Measurements from ENCODE around the gene NAXD. TPM values are rescaled to one million over a fixed set of nuclear protein-coding genes. Genes with fewer than 3 reads are reported as not detected.
"Not testable (repeated sequence)": the region's sequence is repeated elsewhere in the genome, so short reads cannot be mapped to it uniquely, and the experiment has no call there.

NAXD gene
- total RNA-seq, 1 donor from 2014 or later, result 35.0 TPM

- Mint-ChIP-seq H3K9me3 (peaks cover 17% of the 10 kb centered on the region), H3K4me3 (no peak overlapping the region), H3K36me3 (ENCODE audit: low read depth) (peaks cover 47% of the 10 kb centered on the region), H3K27ac (ENCODE audit: unreplicated experiment) (no peak overlapping the region), H3K4me1 (no peaks in the 10 kb centered on the region), H3K27me3 (ENCODE audit: low read depth) (no peaks in the 10 kb centered on the region)
- TF ChIP-seq, protein P1, sequence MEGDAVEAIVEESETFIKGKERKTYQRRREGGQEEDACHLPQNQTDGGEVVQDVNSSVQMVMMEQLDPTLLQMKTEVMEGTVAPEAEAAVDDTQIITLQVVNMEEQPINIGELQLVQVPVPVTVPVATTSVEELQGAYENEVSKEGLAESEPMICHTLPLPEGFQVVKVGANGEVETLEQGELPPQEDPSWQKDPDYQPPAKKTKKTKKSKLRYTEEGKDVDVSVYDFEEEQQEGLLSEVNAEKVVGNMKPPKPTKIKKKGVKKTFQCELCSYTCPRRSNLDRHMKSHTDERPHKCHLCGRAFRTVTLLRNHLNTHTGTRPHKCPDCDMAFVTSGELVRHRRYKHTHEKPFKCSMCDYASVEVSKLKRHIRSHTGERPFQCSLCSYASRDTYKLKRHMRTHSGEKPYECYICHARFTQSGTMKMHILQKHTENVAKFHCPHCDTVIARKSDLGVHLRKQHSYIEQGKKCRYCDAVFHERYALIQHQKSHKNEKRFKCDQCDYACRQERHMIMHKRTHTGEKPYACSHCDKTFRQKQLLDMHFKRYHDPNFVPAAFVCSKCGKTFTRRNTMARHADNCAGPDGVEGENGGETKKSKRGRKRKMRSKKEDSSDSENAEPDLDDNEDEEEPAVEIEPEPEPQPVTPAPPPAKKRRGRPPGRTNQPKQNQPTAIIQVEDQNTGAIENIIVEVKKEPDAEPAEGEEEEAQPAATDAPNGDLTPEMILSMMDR (conservative IDR thresholded peaks at IDR 0.05), result no peak
- no peak for DNase-seq (ENCODE audit: low read depth, low spot score)
Measured at GRCh38 chr13:110657196-110657595, 41.9 kb downstream of the NAXD start.

- not testable (repeated sequence) for H3K27ac Mint-ChIP-seq (ENCODE audit: unreplicated experiment); H3K4me1 Mint-ChIP-seq; DNase-seq (ENCODE audit: low read depth, low spot score); H3K4me3 Mint-ChIP-seq; H3K27me3 Mint-ChIP-seq (ENCODE audit: low read depth)
- peaks cover 59% of the 10 kb centered on the region for H3K36me3 Mint-ChIP-seq (ENCODE audit: low read depth)
- H3K9me3 Mint-ChIP-seq, result peaks cover 21% of the 10 kb centered on the region
Measured at GRCh38 chr13:110658218-110658911, 43.0 kb downstream of the NAXD start.

- DNase-seq (ENCODE audit: low read depth, low spot score), result no peak
- Mint-ChIP-seq H3K27me3 (ENCODE audit: low read depth) (no peaks in the 10 kb centered on the region), H3K4me1 (no peaks in the 10 kb centered on the region), H3K27ac (ENCODE audit: unreplicated experiment) (no peak overlapping the region), H3K4me3 (no peak overlapping the region), H3K36me3 (ENCODE audit: low read depth) (peaks cover 64% of the 10 kb centered on the region), H3K9me3 (peaks cover 21% of the 10 kb centered on the region)
- TF ChIP-seq, protein P1 (conservative IDR thresholded peaks at IDR 0.05), result no peak
Measured at GRCh38 chr13:110661256-110661655, 45.9 kb downstream of the NAXD start.

- H3K27me3 Mint-ChIP-seq (ENCODE audit: low read depth), result no peaks in the 10 kb centered on the region
- peaks cover 65% of the 10 kb centered on the region for H3K36me3 Mint-ChIP-seq (ENCODE audit: low read depth)
- H3K9me3 Mint-ChIP-seq, result peaks cover 21% of the 10 kb centered on the region
- no peaks in the 10 kb centered on the region for H3K4me1 Mint-ChIP-seq
- no peak overlapping the region for H3K27ac Mint-ChIP-seq (ENCODE audit: unreplicated experiment)
- TF ChIP-seq, protein P1 (conservative IDR thresholded peaks at IDR 0.05), result no peak
- DNase-seq (ENCODE audit: low read depth, low spot score), result no peak
- no peak overlapping the region for H3K4me3 Mint-ChIP-seq
Measured at GRCh38 chr13:110662091-110662490, 46.7 kb downstream of the NAXD start.

DNA sequence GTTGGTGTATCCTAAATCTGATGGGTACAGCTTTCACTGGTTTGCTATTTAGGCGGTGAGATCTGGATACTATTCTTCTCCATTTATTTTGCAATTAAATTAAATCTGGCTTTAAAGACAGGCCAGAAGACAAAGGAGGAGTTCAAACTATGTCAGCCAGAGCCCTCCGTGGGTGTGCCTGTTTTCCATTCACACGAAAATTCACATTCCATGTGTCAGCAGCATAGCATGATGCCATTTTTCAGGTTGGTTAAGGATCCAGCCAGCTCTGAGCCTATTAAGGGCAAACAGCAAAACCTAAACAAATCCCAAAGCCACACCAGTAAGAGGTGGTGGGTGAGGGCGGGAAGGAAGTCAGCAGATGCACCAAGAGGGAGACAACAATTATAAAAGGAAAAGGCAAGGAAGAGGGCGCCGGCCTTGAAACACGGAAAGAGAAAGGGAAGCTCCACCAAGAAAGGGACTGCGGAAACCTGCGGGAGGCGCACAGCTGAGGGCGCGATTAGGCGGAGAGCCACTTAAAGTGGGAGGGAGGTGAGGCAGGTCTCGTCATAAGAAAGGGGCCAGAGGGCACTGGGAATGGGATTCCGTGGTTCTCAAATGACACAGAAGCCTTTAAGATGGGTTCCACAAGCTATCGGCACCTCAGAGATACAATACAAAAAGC lies 47.6 kb downstream of the NAXD start:
- Mint-ChIP-seq H3K36me3 (ENCODE audit: low read depth) (peaks cover 68% of the 10 kb centered on the region), H3K4me3 (no peak overlapping the region), H3K4me1 (no peaks in the 10 kb centered on the region), H3K27me3 (ENCODE audit: low read depth) (no peaks in the 10 kb centered on the region), H3K9me3 (peaks cover 19% of the 10 kb centered on the region), H3K27ac (ENCODE audit: unreplicated experiment) (no peak overlapping the region)
- TF ChIP-seq, protein P1 (conservative IDR thresholded peaks at IDR 0.05), result no peak
- no peak for DNase-seq (ENCODE audit: low read depth, low spot score)

- no peaks in the 10 kb centered on the region for H3K4me1 Mint-ChIP-seq
- H3K4me3 Mint-ChIP-seq, result no peak overlapping the region
- H3K36me3 Mint-ChIP-seq (ENCODE audit: low read depth), result peaks cover 63% of the 10 kb centered on the region
- H3K27ac Mint-ChIP-seq (ENCODE audit: unreplicated experiment), result peak overlapping the region; percentile 22
- peaks cover 16% of the 10 kb centered on the region for H3K9me3 Mint-ChIP-seq
- TF ChIP-seq, protein P1 (conservative IDR thresholded peaks at IDR 0.05), result no peak
- DNase-seq (ENCODE audit: low read depth, low spot score), result no peak
- H3K27me3 Mint-ChIP-seq (ENCODE audit: low read depth), result no peaks in the 10 kb centered on the region
Measured at GRCh38 chr13:110663491-110663890, 48.1 kb downstream of the NAXD start.

Data from neural crest cell (in vitro differentiated cells).